Mesenchymal stem cell (in vitro differentiated cells and primary cell): Measurements from ENCODE around the gene FAM222B.

Experiments
- DNase-seq: peaks from one replicate; pipeline ENCODE4 v3.0.0-alpha.2; 2013
- H2AFZ ChIP-seq: one replicate; pipeline ENCODE4 v1.6.1; 2013; ENCODE audit warnings: low read depth, mild to moderate bottlenecking, control low read depth, inconsistent platforms, low read length, moderate library complexity
- H2AK5ac ChIP-seq: 2 replicates; pipeline ENCODE4 v1.6.1; 2013; ENCODE audit warnings: low read length, moderate library complexity, mild to moderate bottlenecking, inconsistent platforms; ENCODE audit not compliant: severe bottlenecking
- H2BK120ac ChIP-seq: one replicate; pipeline ENCODE4 v1.6.1; 2013; ENCODE audit warnings: low read depth, mild to moderate bottlenecking, inconsistent platforms, low read length, moderate library complexity
- H2BK12ac ChIP-seq, 2 experiments: one replicate each; pipeline ENCODE4 v1.6.1; 2013; ENCODE audit warnings: inconsistent platforms in 2 of 2, low read length in 2 of 2, mild to moderate bottlenecking in 2 of 2, moderate library complexity in 2 of 2, control low read depth in 1 of 2
- H2BK15ac ChIP-seq: one replicate; pipeline ENCODE4 v1.6.1; 2013; ENCODE audit warnings: mild to moderate bottlenecking, low read depth, inconsistent platforms; ENCODE audit not compliant: poor library complexity, severe bottlenecking
- H2BK5ac ChIP-seq: 2 replicates; pipeline ENCODE4 v1.6.1; 2013; ENCODE audit warnings: low read depth, mild to moderate bottlenecking, low read length, control low read depth, inconsistent platforms; ENCODE audit not compliant: poor library complexity, severe bottlenecking
- H3K14ac ChIP-seq, 2 experiments: one replicate each; pipeline ENCODE4 v1.6.1; 2013; ENCODE audit warnings: inconsistent platforms in 2 of 2, low read length in 2 of 2, control low read depth in 1 of 2, mild to moderate bottlenecking in 1 of 2, moderate library complexity in 1 of 2
- H3K18ac ChIP-seq, 2 experiments: one replicate each; pipeline ENCODE4 v1.6.1; 2013; ENCODE audit warnings: inconsistent platforms in 2 of 2, low read length in 2 of 2, control low read depth in 1 of 2, low read depth in 1 of 2, mild to moderate bottlenecking in 1 of 2
- H3K23ac ChIP-seq, 2 experiments: one replicate each; pipeline ENCODE4 v1.6.1; 2013; ENCODE audit warnings: inconsistent platforms in 2 of 2, low read length in 2 of 2, mild to moderate bottlenecking in 2 of 2, moderate library complexity in 2 of 2, control low read depth in 1 of 2
- H3K27ac ChIP-seq: 2 replicates; pipeline ENCODE4 v1.5.1; 2013; ENCODE audit warnings: mild to moderate bottlenecking, moderate library complexity, low read length, control low read depth, inconsistent platforms; ENCODE audit not compliant: poor library complexity, severe bottlenecking
- H3K27me3 ChIP-seq, 2 experiments: 2 replicates each; pipeline versions ENCODE4 v1.6.1 to v1.7.0; 2013; ENCODE audit warnings: low read length in 2 of 2, mild to moderate bottlenecking in 2 of 2, moderate library complexity in 2 of 2, control low read depth in 1 of 2, inconsistent platforms in 1 of 2; ENCODE audit not compliant: control insufficient read depth in 1 of 2, insufficient read depth in 1 of 2
- H3K36me3 ChIP-seq, 2 experiments: 2 replicates each; pipeline versions ENCODE4 v1.6.1 to v1.7.0; 2013; ENCODE audit warnings: low read length in 2 of 2, control low read depth in 1 of 2, inconsistent platforms in 1 of 2, low read depth in 1 of 2, mild to moderate bottlenecking in 1 of 2; ENCODE audit not compliant: insufficient read depth in 2 of 2, control insufficient read depth in 1 of 2
- H3K4ac ChIP-seq, 2 experiments: one replicate each; pipeline ENCODE4 v1.6.1; 2013; ENCODE audit warnings: inconsistent platforms in 2 of 2, low read length in 2 of 2, mild to moderate bottlenecking in 2 of 2, moderate library complexity in 2 of 2, control low read depth in 1 of 2, low read depth in 1 of 2
- H3K4me1 ChIP-seq: 2 replicates; pipeline ENCODE4 v1.6.1; 2013; ENCODE audit warnings: low read depth, low read length, control low read depth; ENCODE audit not compliant: control insufficient read depth, insufficient read depth
- H3K4me2 ChIP-seq: 2 replicates; pipeline ENCODE4 v1.6.1; 2013; ENCODE audit warnings: low read length, mild to moderate bottlenecking, inconsistent platforms; ENCODE audit not compliant: poor library complexity, severe bottlenecking
- H3K4me3 ChIP-seq, 2 experiments: 2 replicates each; pipeline versions ENCODE4 v1.5.1 to v1.7.0; 2013; ENCODE audit warnings: low read length in 2 of 2, mild to moderate bottlenecking in 2 of 2, control low read depth in 1 of 2, low read depth in 1 of 2; ENCODE audit not compliant: insufficient read depth in 1 of 2
- H3K79me1 ChIP-seq: replicated peaks from 2 replicates; pipeline ENCODE4 v1.6.1; 2013; ENCODE audit warnings: mild to moderate bottlenecking, control low read depth, low read length, inconsistent platforms; ENCODE audit not compliant: poor library complexity, severe bottlenecking
- H3K9ac ChIP-seq: 2 replicates; pipeline ENCODE4 v1.7.0; 2013; ENCODE audit warnings: mild to moderate bottlenecking, low read length, moderate library complexity
- H3K9me3 ChIP-seq: 2 replicates; pipeline ENCODE4 v1.7.0; 2013; ENCODE audit warnings: mild to moderate bottlenecking, low read length; ENCODE audit not compliant: control insufficient read depth
- H4K8ac ChIP-seq: one replicate; pipeline ENCODE4 v1.6.1; 2013; ENCODE audit warnings: inconsistent platforms, mild to moderate bottlenecking, low read length, moderate library complexity
- H4K91ac ChIP-seq: one replicate; pipeline ENCODE4 v1.6.1; 2013; ENCODE audit warnings: mild to moderate bottlenecking, low read length, inconsistent platforms
- WGBS: methylation state at CpG from one replicate; pipeline ENCODE4 v1.1.7; 2013; ENCODE audit warnings: mixed read lengths; 5-methylcytosine and 5-hydroxymethylcytosine counted together

FAM222B gene

DNA sequence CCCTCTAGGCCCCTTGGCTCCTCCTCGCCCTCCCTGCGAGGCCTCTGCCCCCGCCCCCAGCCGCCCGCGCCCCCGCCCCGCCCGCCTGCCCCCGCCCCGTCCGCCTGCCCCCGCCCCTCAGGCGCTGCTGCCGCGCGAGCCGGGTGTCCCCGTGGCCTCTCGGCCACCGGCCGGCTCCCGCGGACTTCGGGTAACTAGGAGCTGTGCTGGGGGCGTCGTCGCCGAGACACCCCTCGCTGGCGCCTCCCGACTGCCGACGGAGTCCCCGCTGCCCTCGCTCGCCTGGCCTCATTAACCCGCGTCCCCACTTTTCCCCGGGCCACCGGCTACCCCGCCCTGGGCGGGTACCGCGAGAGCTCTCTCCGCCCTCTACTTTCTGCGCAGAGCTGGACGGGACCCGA is 116.4 kb downstream of the FAM222B start, which contains the start of gene TLCD1:
Gene TLCD1, minus strand, starts transcription at position 8 of the 401 bp plus-strand sequence. CDS start 136 bp downstream, outside the sequence.
- Histone ChIP-seq H3K4me1 (peaks cover 26% of the 10 kb centered on the region), H3K79me1 (peaks cover 2% of the 10 kb centered on the region), H3K18ac (peak within 1 kb of the TSS; percentile 93 to 97), H3K14ac (peak within 1 kb of the TSS; percentile 82 to 93), H3K9me3 (no peaks in the 10 kb centered on the region), H3K27ac (peak within 1 kb of the TSS; percentile 95), H3K4me2 (peak within 1 kb of the TSS; percentile 96), H3K4me3 (peak within 1 kb of the TSS; percentile 64 to 99), H2AFZ (peak within 1 kb of the TSS; percentile 67), H2BK5ac (peak within 1 kb of the TSS; percentile 68), H3K23ac (peak within 1 kb of the TSS; percentile 87 to 96), H4K8ac (peak within 1 kb of the TSS; percentile 80), H3K9ac (peak within 1 kb of the TSS; percentile 91), H2BK12ac (peak within 1 kb of the TSS in 1 of 2 experiments; percentile 94), H2BK120ac (peak within 1 kb of the TSS; percentile 75), H2AK5ac (peak within 1 kb of the TSS; percentile 33), H3K36me3 (peaks cover 25 to 37% of the 10 kb centered on the region in 2 experiments), H3K4ac (peak within 1 kb of the TSS; percentile 97), H2BK15ac (peak within 1 kb of the TSS; percentile 92), H4K91ac (peak within 1 kb of the TSS; percentile 94), H3K27me3 (no peaks in the 10 kb centered on the region)
- WGBS, result under 1% methylated on average over 32 of the region's 49 CpGs
- DNase-seq, result peak; percentile 80

DNA sequence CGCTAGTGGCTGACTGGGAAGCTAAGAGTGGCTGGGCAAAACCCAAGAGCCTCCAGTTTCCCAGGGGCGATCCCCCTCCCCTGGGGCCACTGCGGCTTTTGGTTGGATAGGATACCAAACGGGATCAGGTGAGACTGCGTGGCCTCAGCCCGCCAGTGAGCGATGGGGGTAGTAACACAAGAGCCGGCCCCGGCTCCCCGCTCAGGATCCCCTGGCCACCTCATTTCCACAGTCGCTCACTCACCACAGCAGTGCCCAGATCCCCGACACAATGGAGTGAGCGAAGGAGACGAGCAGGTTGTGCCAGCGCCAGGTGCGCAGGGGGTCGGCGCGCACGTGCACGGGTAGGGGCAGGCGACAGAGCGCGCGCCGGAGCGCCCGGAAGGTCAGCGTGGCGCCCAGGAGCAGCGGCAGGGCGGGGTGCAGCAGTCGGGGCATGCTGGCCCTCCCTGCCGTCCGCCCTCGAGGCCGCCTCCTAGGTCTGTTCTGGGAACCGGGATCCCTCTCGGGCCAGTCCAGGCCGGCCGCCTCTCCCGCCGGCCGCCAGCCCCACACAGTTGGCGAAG is 116.8 kb downstream of the FAM222B start:
- Histone ChIP-seq H2BK5ac (no peak overlapping the region), H3K4me1 (peaks cover 26% of the 10 kb centered on the region), H2BK12ac (peak overlapping the region in 1 of 2 experiments; percentile 94), H3K27me3 (no peaks in the 10 kb centered on the region), H3K18ac (peak overlapping the region; percentile 93 to 97), H3K4me3 (peak overlapping the region; percentile 61 to 84), H3K4ac (peak overlapping the region; percentile 97), H4K8ac (peak overlapping the region; percentile 80), H3K36me3 (peaks cover 25 to 42% of the 10 kb centered on the region in 2 experiments), H3K14ac (peak overlapping the region; percentile 82 to 93), H2AK5ac (peak overlapping the region; percentile 33), H2BK120ac (peak overlapping the region; percentile 75), H3K4me2 (peak overlapping the region; percentile 96), H3K9ac (peak overlapping the region; percentile 75), H3K23ac (peak overlapping the region; percentile 87 to 96), H3K27ac (peak overlapping the region; percentile 75), H4K91ac (peak overlapping the region; percentile 94), H2AFZ (peak overlapping the region; percentile 36), H3K79me1 (peaks cover 2% of the 10 kb centered on the region), H2BK15ac (peak overlapping the region; percentile 92), H3K9me3 (no peaks in the 10 kb centered on the region)
- 1% methylated on average over 20 of the region's 45 CpGs for WGBS
- peak; percentile 86 for DNase-seq

DNA sequence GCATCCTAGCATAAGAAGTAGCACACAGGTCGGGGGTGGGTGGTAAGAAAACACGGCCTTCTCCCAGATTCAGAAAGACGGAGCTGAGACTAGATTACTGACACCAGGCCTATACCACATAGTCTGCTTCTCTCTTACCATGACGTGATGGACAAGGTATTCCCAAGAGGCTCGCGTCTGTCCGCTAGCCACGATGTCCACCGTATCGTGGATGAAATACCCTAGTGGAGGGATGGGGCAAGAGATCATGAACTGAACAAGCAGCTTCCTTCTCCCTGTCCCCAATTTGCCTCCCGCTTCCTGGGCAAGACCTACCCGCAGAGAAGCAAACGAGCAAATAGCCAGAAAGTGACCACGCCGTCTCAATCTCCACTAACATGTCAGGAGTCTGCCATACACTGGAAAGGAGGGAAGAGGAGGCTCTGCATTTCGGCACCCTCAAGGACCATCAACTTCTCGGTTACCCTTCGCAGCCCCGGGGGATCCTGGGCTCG is 117.4 kb downstream of the FAM222B start:
- peak overlapping the region; percentile 94 for H4K91ac ChIP-seq
- H2AFZ ChIP-seq, result no peak overlapping the region
- peak overlapping the region; percentile 92 for H2BK15ac ChIP-seq
- no peak overlapping the region for H3K4ac ChIP-seq
- no peak overlapping the region for H2BK5ac ChIP-seq
- peak overlapping the region in 1 of 2 experiments; percentile 74 for H3K14ac ChIP-seq
- no peaks in the 10 kb centered on the region for H3K27me3 ChIP-seq
- peaks cover 2% of the 10 kb centered on the region for H3K79me1 ChIP-seq
- DNase-seq, result peak; percentile 86
- H3K18ac ChIP-seq, result peak overlapping the region in 1 of 2 experiments; percentile 93
- peaks cover 25 to 42% of the 10 kb centered on the region in 2 experiments for H3K36me3 ChIP-seq
- peak overlapping the region; percentile 75 for H3K9ac ChIP-seq
- H2BK120ac ChIP-seq, result peak overlapping the region; percentile 75
- no peaks in the 10 kb centered on the region for H3K9me3 ChIP-seq
- H2AK5ac ChIP-seq, result peak overlapping the region; percentile 33
- H3K4me2 ChIP-seq, result peak overlapping the region; percentile 96
- peak overlapping the region in 1 of 2 experiments; percentile 87 for H3K23ac ChIP-seq
- peak overlapping the region in 1 of 2 experiments; percentile 37 for H2BK12ac ChIP-seq
- H4K8ac ChIP-seq, result no peak overlapping the region
- H3K27ac ChIP-seq, result peak overlapping the region; percentile 75
- H3K4me1 ChIP-seq, result peaks cover 26% of the 10 kb centered on the region
- WGBS, result 7% methylated on average over 17 of the region's 20 CpGs
- peak overlapping the region; percentile 61 to 84 for H3K4me3 ChIP-seq

DNA sequence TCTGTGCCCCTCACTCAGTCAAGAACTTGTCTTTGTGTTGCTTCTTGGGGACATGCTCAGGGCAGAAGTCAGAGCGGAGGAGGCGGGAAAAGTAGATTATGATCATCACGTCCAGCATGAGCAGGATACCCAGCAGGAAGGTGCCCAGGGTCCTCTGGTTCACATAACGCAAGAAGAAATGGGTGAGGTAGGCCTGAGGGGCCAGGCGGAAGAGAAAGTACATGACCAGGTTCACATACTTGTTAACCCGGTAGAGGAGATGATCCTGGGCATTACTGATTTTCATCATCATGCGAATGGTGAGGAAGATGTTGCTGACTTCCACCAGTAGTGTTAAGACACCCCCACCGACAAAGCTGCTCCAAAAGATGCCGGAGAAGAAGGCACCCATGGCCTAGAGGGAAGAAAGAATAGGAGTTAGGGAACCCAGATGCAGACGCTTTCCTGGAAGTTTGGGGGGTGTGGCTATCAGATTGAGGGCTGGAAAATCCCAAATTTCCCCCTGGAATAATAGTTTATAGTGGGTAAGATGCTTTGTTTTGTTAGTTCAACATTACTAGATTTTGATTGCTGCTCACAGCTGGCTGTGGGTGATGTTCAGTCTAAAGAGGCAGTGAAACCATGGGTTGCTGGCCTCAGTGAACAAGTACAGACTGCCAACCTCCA is 118.0 kb downstream of the FAM222B start:
- DNase-seq, result no peak
- Histone ChIP-seq H3K4ac (no peak overlapping the region), H3K4me3 (peak overlapping the region in 1 of 2 experiments; percentile 84), H2BK5ac (no peak overlapping the region), H3K27ac (peak overlapping the region; percentile 75), H3K79me1 (peaks cover under 1% of the 10 kb centered on the region), H2BK120ac (no peak overlapping the region), H3K9me3 (no peaks in the 10 kb centered on the region), H3K4me1 (peaks cover 26% of the 10 kb centered on the region), H3K9ac (peak overlapping the region; percentile 75), H3K27me3 (no peaks in the 10 kb centered on the region), H2AK5ac (no peak overlapping the region), H3K14ac (no peak overlapping the region), H4K91ac (no peak overlapping the region), H4K8ac (no peak overlapping the region), H2BK12ac (no peak overlapping the region), H3K4me2 (peak overlapping the region; percentile 96), H3K23ac (no peak overlapping the region), H3K18ac (no peak overlapping the region), H2AFZ (no peak overlapping the region), H2BK15ac (no peak overlapping the region), H3K36me3 (peaks cover 25 to 42% of the 10 kb centered on the region in 2 experiments)
- 86% methylated on average over 10 of the region's 10 CpGs for WGBS
